Keratinocyte (primary cell): ENCODE measurements around the gene GABRR2.

Source experiments
- EZH2 ChIP-seq: IDR thresholded peaks from one replicate; pipeline ENCODE4 v1.6.1; 2012; ENCODE audit warnings: inconsistent platforms, mild to moderate bottlenecking, low read length, moderate library complexity
- TF ChIP-seq, protein P1 (sequence below), 3 experiments: IDR thresholded peaks in 1 of 3; conservative IDR thresholded peaks in 1 of 3; optimal IDR thresholded peaks in 1 of 3; 2 replicates in 2 of 3; 3 replicates in 1 of 3; pipeline versions ENCODE3 to v1.5.1; 2011; ENCODE audit warnings: low read length in 3 of 3, mild to moderate bottlenecking in 3 of 3, moderate library complexity in 2 of 3, control low read depth in 1 of 3, inconsistent platforms in 1 of 3; ENCODE audit not compliant: insufficient read depth in 2 of 3; ENCODE audit errors: extremely low read depth in 1 of 3

DNA sequence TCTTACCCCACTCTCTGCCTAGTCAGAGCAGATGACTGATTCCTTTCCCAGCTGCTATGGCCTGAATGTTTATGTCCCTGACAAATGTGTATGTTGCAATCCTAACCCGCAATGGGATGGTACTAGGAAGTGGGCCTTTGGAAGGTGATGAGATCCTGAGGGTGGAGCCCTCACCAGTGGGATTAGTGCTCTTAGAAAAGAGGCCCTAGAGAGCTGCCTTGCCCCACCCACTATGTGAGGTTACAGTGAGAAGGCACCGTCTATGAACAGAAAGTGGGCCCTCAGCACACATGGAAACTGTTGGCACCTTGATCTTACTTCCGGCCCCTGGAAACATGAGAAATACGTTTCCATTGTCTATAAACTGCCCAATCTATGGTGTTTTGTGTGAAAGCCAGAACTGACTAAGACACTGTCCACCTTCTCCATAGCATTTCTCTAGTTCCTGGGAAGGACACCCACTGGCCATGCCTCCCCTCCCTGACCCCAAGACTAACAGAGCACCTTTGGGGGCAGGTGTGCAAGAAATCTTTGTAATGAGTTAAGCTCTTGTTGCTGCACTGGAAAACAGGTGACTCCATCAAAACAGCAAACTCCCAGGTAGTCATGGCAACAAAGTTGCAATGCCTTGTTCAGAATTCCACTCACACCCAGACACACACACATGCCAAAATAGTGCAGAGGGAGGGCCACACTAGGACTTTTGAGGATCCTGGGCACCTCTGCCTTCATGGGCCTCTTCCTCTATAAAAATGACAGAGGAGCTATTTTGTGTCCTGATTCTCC lies 16.2 kb downstream of the GABRR2 start:
- TF ChIP-seq, protein P1, sequence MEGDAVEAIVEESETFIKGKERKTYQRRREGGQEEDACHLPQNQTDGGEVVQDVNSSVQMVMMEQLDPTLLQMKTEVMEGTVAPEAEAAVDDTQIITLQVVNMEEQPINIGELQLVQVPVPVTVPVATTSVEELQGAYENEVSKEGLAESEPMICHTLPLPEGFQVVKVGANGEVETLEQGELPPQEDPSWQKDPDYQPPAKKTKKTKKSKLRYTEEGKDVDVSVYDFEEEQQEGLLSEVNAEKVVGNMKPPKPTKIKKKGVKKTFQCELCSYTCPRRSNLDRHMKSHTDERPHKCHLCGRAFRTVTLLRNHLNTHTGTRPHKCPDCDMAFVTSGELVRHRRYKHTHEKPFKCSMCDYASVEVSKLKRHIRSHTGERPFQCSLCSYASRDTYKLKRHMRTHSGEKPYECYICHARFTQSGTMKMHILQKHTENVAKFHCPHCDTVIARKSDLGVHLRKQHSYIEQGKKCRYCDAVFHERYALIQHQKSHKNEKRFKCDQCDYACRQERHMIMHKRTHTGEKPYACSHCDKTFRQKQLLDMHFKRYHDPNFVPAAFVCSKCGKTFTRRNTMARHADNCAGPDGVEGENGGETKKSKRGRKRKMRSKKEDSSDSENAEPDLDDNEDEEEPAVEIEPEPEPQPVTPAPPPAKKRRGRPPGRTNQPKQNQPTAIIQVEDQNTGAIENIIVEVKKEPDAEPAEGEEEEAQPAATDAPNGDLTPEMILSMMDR (optimal IDR thresholded peaks at IDR 0.05 in 1 of 3, IDR thresholded peaks at IDR 0.05 in 1 of 3, conservative IDR thresholded peaks at IDR 0.05 in 1 of 3; ENCODE audit: extremely low read depth in 1 of 3, insufficient read depth in 2 of 3, low read length in 3 of 3): no peak
- no peak for TF ChIP-seq EZH2
